Measurements from ENCODE around the gene IL1RAPL2.

DNA sequence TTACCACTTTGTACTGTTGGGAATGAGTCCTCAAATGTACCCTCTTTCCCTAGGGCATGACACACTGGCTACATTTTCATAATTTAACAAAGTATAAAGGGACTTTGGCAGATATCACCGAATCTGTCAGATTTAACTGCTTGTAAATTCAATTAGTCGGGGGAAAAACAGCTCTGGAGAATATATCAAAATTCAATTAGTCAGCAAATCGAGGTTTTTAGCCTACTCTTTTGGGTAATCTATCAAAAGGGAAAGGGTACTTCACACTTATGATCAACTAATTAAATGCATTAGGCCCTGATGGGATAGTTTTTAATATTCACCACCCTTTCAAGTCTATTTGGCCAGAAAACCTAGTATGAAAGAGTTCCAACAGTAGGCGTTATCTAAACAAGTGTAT lies 141.0 kb downstream of the IL1RAPL2 start:
- TF ChIP-seq POLR2A (IDR thresholded peaks at IDR 0.05; ENCODE audit: low read depth, low read length) = no peak
- no peak for TF ChIP-seq SMC3 (IDR thresholded peaks at IDR 0.05; ENCODE audit: borderline replicate concordance, low read length)
- TF ChIP-seq, protein P1, sequence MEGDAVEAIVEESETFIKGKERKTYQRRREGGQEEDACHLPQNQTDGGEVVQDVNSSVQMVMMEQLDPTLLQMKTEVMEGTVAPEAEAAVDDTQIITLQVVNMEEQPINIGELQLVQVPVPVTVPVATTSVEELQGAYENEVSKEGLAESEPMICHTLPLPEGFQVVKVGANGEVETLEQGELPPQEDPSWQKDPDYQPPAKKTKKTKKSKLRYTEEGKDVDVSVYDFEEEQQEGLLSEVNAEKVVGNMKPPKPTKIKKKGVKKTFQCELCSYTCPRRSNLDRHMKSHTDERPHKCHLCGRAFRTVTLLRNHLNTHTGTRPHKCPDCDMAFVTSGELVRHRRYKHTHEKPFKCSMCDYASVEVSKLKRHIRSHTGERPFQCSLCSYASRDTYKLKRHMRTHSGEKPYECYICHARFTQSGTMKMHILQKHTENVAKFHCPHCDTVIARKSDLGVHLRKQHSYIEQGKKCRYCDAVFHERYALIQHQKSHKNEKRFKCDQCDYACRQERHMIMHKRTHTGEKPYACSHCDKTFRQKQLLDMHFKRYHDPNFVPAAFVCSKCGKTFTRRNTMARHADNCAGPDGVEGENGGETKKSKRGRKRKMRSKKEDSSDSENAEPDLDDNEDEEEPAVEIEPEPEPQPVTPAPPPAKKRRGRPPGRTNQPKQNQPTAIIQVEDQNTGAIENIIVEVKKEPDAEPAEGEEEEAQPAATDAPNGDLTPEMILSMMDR (IDR thresholded peaks at IDR 0.05 in 2 of 3, conservative IDR thresholded peaks at IDR 0.05 in 1 of 3; ENCODE audit: control insufficient read depth in 2 of 3, extremely low read depth in 1 of 3, insufficient read depth in 1 of 3, low read depth in 3 of 3, low read length in 3 of 3) = no peak
- TF ChIP-seq ZSCAN29 (IDR thresholded peaks at IDR 0.05) = no peak
- no peak for TF ChIP-seq EZH2 (IDR thresholded peaks at IDR 0.05; ENCODE audit: borderline replicate concordance, control insufficient read depth, low read depth, low read length)
- no peak for TF ChIP-seq POLR2AphosphoS5 (IDR thresholded peaks at IDR 0.05; ENCODE audit: low read length)
- TF ChIP-seq RB1 (IDR thresholded peaks at IDR 0.05; ENCODE audit: borderline replicate concordance) = no peak
